Glutamatergic neuron (in vitro differentiated cells): ENCODE data around the gene NDST3. TPM values are rescaled to one million over a fixed set of nuclear protein-coding genes. Genes with fewer than 3 reads are reported as not detected.
A peak's percentile ranks its signal among the peaks of the same experiment; 100 is the strongest.

Experiments
- DNase-seq: peaks from one replicate; pipeline ENCODE4 v3.0.0; 2022
- H3K27ac Mint-ChIP-seq: one replicate; pipeline ENCODE4 v1.8.0; 2020; ENCODE audit warnings: mild to moderate bottlenecking, mixed read lengths, inconsistent platforms; ENCODE audit not compliant: unreplicated experiment
- H3K27me3 Mint-ChIP-seq: one replicate; pipeline ENCODE4 v1.8.0; 2020; ENCODE audit warnings: mild to moderate bottlenecking, moderate library complexity, mixed read lengths, inconsistent platforms; ENCODE audit not compliant: unreplicated experiment
- H3K36me3 Mint-ChIP-seq: one replicate; pipeline ENCODE4 v1.8.0; 2020; ENCODE audit warnings: mild to moderate bottlenecking, mixed read lengths, inconsistent platforms; ENCODE audit not compliant: unreplicated experiment
- H3K4me1 Mint-ChIP-seq: one replicate; pipeline ENCODE4 v1.8.0; 2020; ENCODE audit warnings: mild to moderate bottlenecking, low read depth, mixed read lengths, inconsistent platforms; ENCODE audit not compliant: unreplicated experiment
- H3K4me3 Mint-ChIP-seq: one replicate; pipeline ENCODE4 v1.8.0; 2020; ENCODE audit warnings: mild to moderate bottlenecking, mixed read lengths, inconsistent platforms; ENCODE audit not compliant: unreplicated experiment
- H3K9me3 Mint-ChIP-seq: one replicate; pipeline ENCODE4 v1.8.0; 2020; ENCODE audit warnings: mild to moderate bottlenecking, moderate library complexity, mixed read lengths, inconsistent platforms; ENCODE audit not compliant: unreplicated experiment
- total RNA-seq: library from RNA; stranded (reverse); fragmentation: NEBNext Ultra II Directional; extraction: Animal tissue kit (Norgen Biotek cat#: 25700); gene quantifications from one replicate; pipeline ENCODE4 v1.2.1, GENCODE V29; 2021; ENCODE audit not compliant: unreplicated experiment
- TF ChIP-seq, protein P1 (sequence below): fragments of 200-600 bp; sonication (generic); IDR thresholded peaks from one replicate; pipeline ENCODE4 v1.5.0; 2021; ENCODE audit not compliant: partially characterized antibody, unreplicated experiment

Gene NDST3
- total RNA-seq, 1 donor from 2014 or later, result 38.4 TPM

DNA sequence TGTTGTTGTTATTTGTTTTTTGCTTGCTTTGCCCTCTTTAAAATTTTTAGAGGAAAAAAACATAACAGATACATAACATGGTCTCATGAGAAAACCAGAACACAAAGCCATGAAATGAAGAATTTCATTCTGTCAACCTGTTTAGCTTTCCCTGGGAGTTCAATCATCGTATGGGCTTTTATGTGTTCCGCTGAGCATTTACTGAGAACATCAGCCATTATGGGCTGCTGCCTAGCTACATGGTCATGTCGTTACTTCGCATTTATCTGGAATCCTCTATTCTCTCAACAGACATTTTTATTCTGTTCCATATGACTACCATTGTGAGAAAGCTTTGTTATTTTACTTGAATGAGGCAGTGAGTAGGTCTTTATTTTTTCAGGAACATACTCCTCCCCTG is 51.4 kb downstream of the NDST3 start:
- no peak overlapping the region for H3K27ac Mint-ChIP-seq
- TF ChIP-seq, protein P1, sequence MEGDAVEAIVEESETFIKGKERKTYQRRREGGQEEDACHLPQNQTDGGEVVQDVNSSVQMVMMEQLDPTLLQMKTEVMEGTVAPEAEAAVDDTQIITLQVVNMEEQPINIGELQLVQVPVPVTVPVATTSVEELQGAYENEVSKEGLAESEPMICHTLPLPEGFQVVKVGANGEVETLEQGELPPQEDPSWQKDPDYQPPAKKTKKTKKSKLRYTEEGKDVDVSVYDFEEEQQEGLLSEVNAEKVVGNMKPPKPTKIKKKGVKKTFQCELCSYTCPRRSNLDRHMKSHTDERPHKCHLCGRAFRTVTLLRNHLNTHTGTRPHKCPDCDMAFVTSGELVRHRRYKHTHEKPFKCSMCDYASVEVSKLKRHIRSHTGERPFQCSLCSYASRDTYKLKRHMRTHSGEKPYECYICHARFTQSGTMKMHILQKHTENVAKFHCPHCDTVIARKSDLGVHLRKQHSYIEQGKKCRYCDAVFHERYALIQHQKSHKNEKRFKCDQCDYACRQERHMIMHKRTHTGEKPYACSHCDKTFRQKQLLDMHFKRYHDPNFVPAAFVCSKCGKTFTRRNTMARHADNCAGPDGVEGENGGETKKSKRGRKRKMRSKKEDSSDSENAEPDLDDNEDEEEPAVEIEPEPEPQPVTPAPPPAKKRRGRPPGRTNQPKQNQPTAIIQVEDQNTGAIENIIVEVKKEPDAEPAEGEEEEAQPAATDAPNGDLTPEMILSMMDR, result no peak
- no peak for DNase-seq
- no peaks in the 10 kb centered on the region for H3K27me3 Mint-ChIP-seq
- no peak overlapping the region for H3K4me3 Mint-ChIP-seq
- peaks cover 20% of the 10 kb centered on the region for H3K4me1 Mint-ChIP-seq
- no peaks in the 10 kb centered on the region for H3K9me3 Mint-ChIP-seq
- H3K36me3 Mint-ChIP-seq, result peaks cover 5% of the 10 kb centered on the region

DNA sequence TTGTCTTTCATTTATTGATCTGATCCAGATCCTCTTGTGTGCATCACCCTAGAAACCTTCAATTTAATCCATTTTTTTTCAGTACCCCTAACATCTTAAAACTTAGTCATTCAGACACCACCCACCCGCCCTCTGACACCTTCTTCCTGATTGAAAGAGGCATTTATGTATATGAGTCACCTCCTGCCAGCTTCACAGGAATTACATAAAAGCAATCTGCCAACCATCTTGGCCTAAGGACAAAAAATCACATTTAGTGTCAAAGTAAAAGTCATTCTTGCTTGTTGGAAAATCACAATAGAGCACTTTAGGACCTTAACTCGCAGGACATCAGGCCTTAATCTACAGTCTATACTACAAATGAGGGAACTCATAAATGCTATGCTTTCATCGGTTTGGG is 52.1 kb downstream of the NDST3 start:
- Mint-ChIP-seq H3K4me1 (peaks cover 17% of the 10 kb centered on the region), H3K4me3 (no peak overlapping the region), H3K27me3 (no peaks in the 10 kb centered on the region), H3K27ac (no peak overlapping the region), H3K9me3 (no peaks in the 10 kb centered on the region), H3K36me3 (peaks cover 5% of the 10 kb centered on the region)
- TF ChIP-seq, protein P1, result no peak
- DNase-seq, result no peak

GRCh38 chr4:118087366-118087765 is 53.1 kb downstream of the NDST3 start:
- no peak for DNase-seq
- Mint-ChIP-seq H3K27ac (no peak overlapping the region), H3K36me3 (peaks cover 5% of the 10 kb centered on the region)

DNA sequence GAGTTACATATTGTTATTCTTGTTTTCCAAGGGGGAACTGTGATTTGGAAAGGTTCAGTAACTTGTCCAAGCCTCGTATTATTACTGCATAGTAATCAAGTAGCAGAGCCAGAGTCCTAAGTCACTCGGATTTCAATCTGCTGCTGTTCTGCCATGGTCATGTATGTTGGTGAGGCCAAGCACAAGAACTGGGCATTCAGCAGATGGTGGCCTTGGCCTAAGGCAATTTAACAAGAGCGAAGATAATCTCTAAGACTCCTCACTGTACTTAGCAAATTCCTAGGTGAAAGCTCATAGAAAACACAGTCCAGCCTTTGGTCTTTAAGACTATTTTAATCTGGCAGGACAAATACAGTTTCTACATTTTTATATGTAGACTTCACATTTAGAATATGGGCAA is 64.8 kb downstream of the NDST3 start:
- peak overlapping the region; percentile 23 for H3K4me3 Mint-ChIP-seq
- TF ChIP-seq, protein P1, result no peak
- no peaks in the 10 kb centered on the region for H3K36me3 Mint-ChIP-seq
- DNase-seq, result no peak
- H3K27ac Mint-ChIP-seq, result peak overlapping the region; percentile 24
- peaks cover 20% of the 10 kb centered on the region for H3K4me1 Mint-ChIP-seq
- no peaks in the 10 kb centered on the region for H3K9me3 Mint-ChIP-seq
- no peaks in the 10 kb centered on the region for H3K27me3 Mint-ChIP-seq

More at GRCh38 chr4:118087366-118087765, 53.1 kb downstream of the NDST3 start:
- Mint-ChIP-seq H3K9me3 (no peaks in the 10 kb centered on the region), H3K4me3 (no peak overlapping the region), H3K4me1 (peaks cover 9% of the 10 kb centered on the region), H3K27me3 (no peaks in the 10 kb centered on the region)
- TF ChIP-seq, protein P1, result no peak

DNA sequence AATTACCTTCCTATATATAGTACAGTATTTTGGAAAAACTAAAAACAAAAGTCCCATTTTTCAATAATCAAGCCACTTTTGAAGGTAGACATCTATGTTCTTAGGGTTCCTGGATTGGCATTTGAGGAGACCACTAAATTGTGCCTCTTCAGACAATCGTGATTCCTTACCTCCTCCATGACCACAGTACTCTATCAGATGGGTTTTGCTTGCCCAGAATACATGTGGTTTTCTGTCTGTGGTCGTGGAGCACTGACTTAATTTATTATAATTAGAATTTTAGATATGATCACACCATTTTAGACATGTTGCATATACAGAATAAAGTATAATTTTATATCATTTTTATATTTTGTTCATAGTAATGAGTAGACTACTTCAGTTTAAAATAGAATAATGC is 67.9 kb downstream of the NDST3 start:
- H3K9me3 Mint-ChIP-seq, result no peaks in the 10 kb centered on the region
- peaks cover 20% of the 10 kb centered on the region for H3K4me1 Mint-ChIP-seq
- TF ChIP-seq, protein P1, result no peak
- no peaks in the 10 kb centered on the region for H3K36me3 Mint-ChIP-seq
- no peak for DNase-seq
- H3K27ac Mint-ChIP-seq, result no peak overlapping the region
- no peak overlapping the region for H3K4me3 Mint-ChIP-seq
- H3K27me3 Mint-ChIP-seq, result no peaks in the 10 kb centered on the region
